Central memory CD8-positive, alpha-beta T cell (primary cell): ENCODE data around the gene NMNAT3.

Experiments
- ATAC-seq: fragments of 150-1000 bp; cut with Tn5 transposase; replicated peaks from 2 replicates; pipeline ENCODE4 v1.10.0; 2022; ENCODE audit warnings: mild to moderate bottlenecking, moderate FRiP score, moderate number of reproducible peaks; ENCODE audit not compliant: poor library complexity, severe bottlenecking; ENCODE audit errors: extremely low read depth
- DNase-seq, 2 donors: peaks; one replicate each; pipeline ENCODE4 v3.0.0; 2021; ENCODE audit warnings: low spot score in 2 of 2
- H3K27ac Mint-ChIP-seq: one replicate; pipeline ENCODE4 v1.8.0; 2022; ENCODE audit warnings: low read depth, mild to moderate bottlenecking, moderate library complexity, mixed read lengths
- H3K27me3 Mint-ChIP-seq: one replicate; pipeline ENCODE4 v1.8.0; 2022; ENCODE audit warnings: mixed read lengths
- H3K36me3 Mint-ChIP-seq: one replicate; pipeline ENCODE4 v1.8.0; 2022; ENCODE audit warnings: mild to moderate bottlenecking, moderate library complexity, mixed read lengths; ENCODE audit not compliant: insufficient read depth
- H3K4me1 Mint-ChIP-seq: one replicate; pipeline ENCODE4 v1.8.0; 2022; ENCODE audit warnings: mixed read lengths
- H3K4me3 Mint-ChIP-seq: one replicate; pipeline ENCODE4 v1.8.0; 2022; ENCODE audit warnings: mild to moderate bottlenecking, moderate library complexity, mixed read lengths
- H3K9me3 Mint-ChIP-seq: one replicate; pipeline ENCODE4 v1.8.0; 2022; ENCODE audit warnings: mixed read lengths

Gene NMNAT3

GRCh38 chr3:139647866-139648435 lies 29.8 kb downstream of the NMNAT3 start:
- H3K9me3 Mint-ChIP-seq: peaks cover 7% of the 10 kb centered on the region
- H3K36me3 Mint-ChIP-seq: peaks cover 1% of the 10 kb centered on the region
- no peak for ATAC-seq
- no peaks in the 10 kb centered on the region for H3K27me3 Mint-ChIP-seq
- DNase-seq: no peak
- H3K27ac Mint-ChIP-seq: no peak overlapping the region
- no peak overlapping the region for H3K4me3 Mint-ChIP-seq
- H3K4me1 Mint-ChIP-seq: no peaks in the 10 kb centered on the region

GRCh38 chr3:139646512-139646911 lies 31.3 kb downstream of the NMNAT3 start:
- Mint-ChIP-seq H3K4me1 (no peaks in the 10 kb centered on the region), H3K4me3 (no peak overlapping the region), H3K9me3 (peaks cover 7% of the 10 kb centered on the region), H3K27me3 (no peaks in the 10 kb centered on the region), H3K36me3 (no peaks in the 10 kb centered on the region), H3K27ac (no peak overlapping the region)
- DNase-seq (no peak), ATAC-seq (no peak)

GRCh38 chr3:139642996-139643395 lies 34.8 kb downstream of the NMNAT3 start:
- Mint-ChIP-seq H3K36me3 (no peaks in the 10 kb centered on the region), H3K27me3 (no peaks in the 10 kb centered on the region), H3K4me3 (no peak overlapping the region), H3K4me1 (no peaks in the 10 kb centered on the region), H3K27ac (no peak overlapping the region), H3K9me3 (peaks cover 7% of the 10 kb centered on the region)
- DNase-seq (no peak), ATAC-seq (no peak)

GRCh38 chr3:139640456-139640855 lies 37.3 kb downstream of the NMNAT3 start:
- DNase-seq: no peak
- Mint-ChIP-seq H3K27ac (no peak overlapping the region), H3K27me3 (no peaks in the 10 kb centered on the region), H3K36me3 (no peaks in the 10 kb centered on the region), H3K4me1 (no peaks in the 10 kb centered on the region), H3K9me3 (peaks cover 7% of the 10 kb centered on the region), H3K4me3 (no peak overlapping the region)
- ATAC-seq: no peak

GRCh38 chr3:139639662-139640061 lies 38.1 kb downstream of the NMNAT3 start:
- no peaks in the 10 kb centered on the region for H3K27me3 Mint-ChIP-seq
- no peak overlapping the region for H3K4me3 Mint-ChIP-seq
- DNase-seq (no peak), ATAC-seq (no peak)
- no peak overlapping the region for H3K27ac Mint-ChIP-seq
- H3K36me3 Mint-ChIP-seq: no peaks in the 10 kb centered on the region
- H3K9me3 Mint-ChIP-seq: peaks cover 7% of the 10 kb centered on the region
- no peaks in the 10 kb centered on the region for H3K4me1 Mint-ChIP-seq

GRCh38 chr3:139638518-139638917 lies 39.3 kb downstream of the NMNAT3 start:
- H3K4me1 Mint-ChIP-seq: no peaks in the 10 kb centered on the region
- no peak for DNase-seq
- H3K9me3 Mint-ChIP-seq: no peaks in the 10 kb centered on the region
- no peak overlapping the region for H3K4me3 Mint-ChIP-seq
- H3K27me3 Mint-ChIP-seq: no peaks in the 10 kb centered on the region
- H3K36me3 Mint-ChIP-seq: no peaks in the 10 kb centered on the region
- ATAC-seq: no peak
- H3K27ac Mint-ChIP-seq: no peak overlapping the region

- Mint-ChIP-seq H3K27me3 (no peaks in the 10 kb centered on the region), H3K36me3 (no peaks in the 10 kb centered on the region), H3K4me1 (no peaks in the 10 kb centered on the region), H3K9me3 (no peaks in the 10 kb centered on the region), H3K27ac (no peak overlapping the region), H3K4me3 (no peak overlapping the region)
- ATAC-seq (no peak), DNase-seq (no peak)
Observed at GRCh38 chr3:139636511-139636910, 41.3 kb downstream of the NMNAT3 start.

GRCh38 chr3:139634111-139634635 lies 43.6 kb downstream of the NMNAT3 start:
- Mint-ChIP-seq H3K36me3 (no peaks in the 10 kb centered on the region), H3K27ac (no peak overlapping the region), H3K9me3 (no peaks in the 10 kb centered on the region), H3K27me3 (no peaks in the 10 kb centered on the region), H3K4me1 (no peaks in the 10 kb centered on the region), H3K4me3 (no peak overlapping the region)
- DNase-seq (no peak), ATAC-seq (no peak)

GRCh38 chr3:139633511-139633910 lies 44.3 kb downstream of the NMNAT3 start:
- no peak overlapping the region for H3K27ac Mint-ChIP-seq
- ATAC-seq (no peak), DNase-seq (no peak)
- no peak overlapping the region for H3K4me3 Mint-ChIP-seq
- H3K27me3 Mint-ChIP-seq: no peaks in the 10 kb centered on the region
- no peaks in the 10 kb centered on the region for H3K36me3 Mint-ChIP-seq
- H3K9me3 Mint-ChIP-seq: no peaks in the 10 kb centered on the region
- peaks cover 5% of the 10 kb centered on the region for H3K4me1 Mint-ChIP-seq

- no peaks in the 10 kb centered on the region for H3K27me3 Mint-ChIP-seq
- H3K4me3 Mint-ChIP-seq: no peak overlapping the region
- H3K9me3 Mint-ChIP-seq: no peaks in the 10 kb centered on the region
- no peaks in the 10 kb centered on the region for H3K36me3 Mint-ChIP-seq
- H3K4me1 Mint-ChIP-seq: peaks cover 7% of the 10 kb centered on the region
- ATAC-seq: no peak
- no peak for DNase-seq
- H3K27ac Mint-ChIP-seq: no peak overlapping the region
Observed at GRCh38 chr3:139630542-139630941, 47.2 kb downstream of the NMNAT3 start.

- Mint-ChIP-seq H3K36me3 (no peaks in the 10 kb centered on the region), H3K4me1 (peaks cover 7% of the 10 kb centered on the region), H3K27ac (no peak overlapping the region), H3K27me3 (no peaks in the 10 kb centered on the region), H3K9me3 (no peaks in the 10 kb centered on the region), H3K4me3 (no peak overlapping the region)
- ATAC-seq (no peak), DNase-seq (no peak)
Observed at GRCh38 chr3:139629033-139629432, 48.7 kb downstream of the NMNAT3 start.

- Mint-ChIP-seq H3K9me3 (no peaks in the 10 kb centered on the region), H3K4me1 (peaks cover 7% of the 10 kb centered on the region), H3K36me3 (no peaks in the 10 kb centered on the region), H3K27ac (no peak overlapping the region), H3K4me3 (no peak overlapping the region), H3K27me3 (no peaks in the 10 kb centered on the region)
- no peak for DNase-seq
- ATAC-seq: no peak
Observed at GRCh38 chr3:139627759-139628158, 50.0 kb downstream of the NMNAT3 start.

- DNase-seq: no peak
- H3K36me3 Mint-ChIP-seq: no peaks in the 10 kb centered on the region
- no peak overlapping the region for H3K4me3 Mint-ChIP-seq
- H3K27ac Mint-ChIP-seq: no peak overlapping the region
- H3K9me3 Mint-ChIP-seq: peaks cover 5% of the 10 kb centered on the region
- no peaks in the 10 kb centered on the region for H3K4me1 Mint-ChIP-seq
- ATAC-seq: no peak
- H3K27me3 Mint-ChIP-seq: no peaks in the 10 kb centered on the region
Observed at GRCh38 chr3:139620438-139620837, 57.3 kb downstream of the NMNAT3 start.
